Pulmonary artery endothelial cell (primary cell): ENCODE results near the gene ALPL. TPM values are rescaled to one million over a fixed set of nuclear protein-coding genes. Genes with fewer than 3 reads are reported as not detected.

ENCODE experiments used
- DNase-seq: peaks from one replicate; pipeline ENCODE4 v3.0.0-alpha.2; 2011; ENCODE audit warnings: low read depth, low spot score
- total RNA-seq: library from RNA; depleted of rRNA; stranded (reverse); fragments of >200 nt; gene quantifications from 2 replicates; pipeline ENCODE4 v1.2.3, GENCODE V29; 2014

The ALPL gene
- total RNA-seq, 1 donor from 2014 or later = 0.13 TPM

DNA sequence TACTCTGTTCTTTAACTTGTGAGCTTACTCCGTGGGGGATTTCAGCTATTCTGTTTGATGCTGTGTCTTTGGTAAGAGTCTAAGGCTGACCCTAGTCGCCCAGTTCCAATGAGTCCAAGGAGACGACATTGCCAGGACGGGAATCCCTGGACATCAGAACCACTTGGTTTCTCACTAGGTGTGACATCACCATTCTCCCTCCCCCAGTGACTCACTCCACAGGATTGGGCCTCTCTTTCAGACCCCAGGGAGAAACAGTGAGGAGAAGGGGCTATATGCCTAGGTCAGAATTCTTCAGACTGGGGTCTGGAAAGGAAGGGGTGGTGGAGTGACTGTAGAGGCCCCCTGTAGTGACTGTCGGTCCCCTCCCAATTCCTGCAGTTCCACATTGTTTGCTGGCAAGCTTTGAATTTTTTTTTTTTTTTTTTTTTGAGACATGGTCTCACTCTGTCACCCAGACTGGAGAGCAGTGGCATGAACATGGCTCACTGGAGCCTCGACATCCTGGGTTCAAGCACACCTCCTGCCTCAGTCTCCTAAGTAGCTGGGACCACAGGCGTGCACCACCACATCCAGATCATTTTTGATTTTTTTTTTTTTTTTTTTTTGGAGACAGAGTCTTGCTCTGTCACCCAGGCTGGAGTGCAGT lies 21.3 kb downstream of the ALPL start:
- DNase-seq = no peak

- no peak for DNase-seq
Measured at GRCh38 chr1:21531241-21531640, 22.0 kb downstream of the ALPL start.

DNA sequence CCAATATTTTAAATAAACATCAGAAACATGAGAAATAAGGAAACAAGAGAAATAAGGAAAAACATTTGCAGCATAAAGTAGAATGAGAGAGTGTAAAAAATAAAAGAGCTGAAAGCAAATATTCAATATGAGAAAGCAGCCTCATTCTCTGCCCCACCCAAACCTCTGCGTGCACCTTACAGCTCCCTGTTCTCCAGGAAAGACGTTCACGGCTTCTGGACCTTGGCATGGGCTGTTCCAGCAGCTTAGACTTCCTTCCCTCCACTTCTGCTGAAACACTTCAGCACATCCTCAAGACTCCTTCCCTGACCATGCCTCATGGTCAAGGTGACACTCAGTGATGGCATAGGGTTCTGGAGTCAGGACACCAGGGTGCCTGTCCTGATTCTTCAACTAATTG lies 23.3 kb downstream of the ALPL start:
- no peak for DNase-seq

DNA sequence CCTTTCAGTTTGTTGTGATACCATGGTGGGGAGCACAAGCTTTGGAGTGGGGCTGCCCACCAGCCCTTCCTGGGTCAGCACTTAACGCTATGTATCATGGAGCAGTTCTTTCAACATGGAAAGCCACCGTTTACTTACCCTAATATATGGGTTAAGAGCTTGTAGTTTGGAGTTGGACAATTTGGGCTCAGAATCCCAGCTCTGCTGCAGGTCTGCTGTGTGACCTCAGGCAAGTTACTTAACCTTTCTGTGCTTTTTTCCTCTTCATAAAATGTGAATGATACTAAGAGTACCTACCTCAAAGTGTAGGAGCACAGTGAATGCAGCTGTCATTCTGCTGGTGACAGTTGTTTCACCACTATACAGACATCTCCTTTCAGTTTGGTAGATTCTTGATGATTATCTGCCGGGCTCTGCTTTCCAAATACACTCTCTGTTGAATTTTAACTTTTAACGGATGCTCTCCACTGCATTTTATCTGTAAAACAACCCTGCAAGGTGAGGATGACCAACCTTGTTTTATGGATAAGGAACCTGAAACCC lies 23.8 kb downstream of the ALPL start:
- DNase-seq = no peak

DNA sequence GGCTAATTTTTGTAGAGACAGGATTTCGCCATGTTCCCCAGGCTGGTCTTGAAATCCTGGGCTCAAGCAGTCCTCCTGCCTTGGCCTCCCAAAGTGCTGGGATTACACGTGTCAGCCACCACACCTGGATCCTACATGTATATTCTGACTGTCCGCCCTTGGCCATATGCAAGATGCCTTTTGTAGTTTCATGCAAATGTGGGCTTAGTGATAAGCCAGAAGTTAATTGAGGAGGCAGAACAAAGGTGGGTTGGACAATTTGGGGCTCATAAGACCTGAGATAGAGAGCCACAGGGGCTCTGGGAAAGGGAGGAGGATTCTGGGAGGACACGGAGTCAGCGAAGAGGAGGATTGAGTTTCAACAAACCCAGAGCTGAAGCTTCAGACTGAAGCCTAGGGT lies 24.9 kb downstream of the ALPL start:
- DNase-seq = no peak

DNA sequence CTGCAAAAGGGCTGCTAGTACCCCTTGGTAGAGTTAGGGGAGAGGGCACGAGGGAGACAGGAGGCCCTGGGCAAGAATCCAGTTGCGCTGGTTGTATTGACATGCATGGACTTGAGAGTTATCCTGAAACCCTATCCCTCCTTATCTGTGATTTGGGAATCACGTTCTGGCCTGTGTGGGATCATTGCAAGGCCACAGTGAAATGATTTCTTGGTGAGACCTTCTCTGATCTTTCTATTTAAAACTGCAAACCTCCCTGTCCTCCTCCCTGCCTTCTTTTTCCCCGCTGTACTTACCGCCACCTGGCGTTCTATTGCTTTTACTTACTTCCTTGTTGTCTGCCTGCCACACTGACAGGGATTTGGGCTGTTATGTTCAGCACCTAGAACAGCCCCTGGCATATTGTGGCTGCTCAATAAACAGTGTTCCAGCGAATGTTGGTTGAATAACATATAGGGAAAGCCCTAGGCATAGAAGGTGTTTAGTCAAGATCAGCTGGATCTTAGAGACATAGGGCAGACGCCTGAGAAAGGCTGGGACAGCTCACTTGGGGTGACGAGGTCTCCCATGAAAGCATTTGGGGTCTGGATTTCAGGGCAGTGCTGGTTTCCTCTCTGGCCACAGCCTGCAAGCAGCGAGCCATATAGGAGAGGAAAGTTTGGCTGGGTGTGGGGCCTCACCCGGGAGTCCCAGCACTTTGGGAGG lies 25.6 kb downstream of the ALPL start:
- no peak for DNase-seq

- no peak for DNase-seq
Measured at GRCh38 chr1:21536218-21536617, 27.0 kb downstream of the ALPL start.

DNA sequence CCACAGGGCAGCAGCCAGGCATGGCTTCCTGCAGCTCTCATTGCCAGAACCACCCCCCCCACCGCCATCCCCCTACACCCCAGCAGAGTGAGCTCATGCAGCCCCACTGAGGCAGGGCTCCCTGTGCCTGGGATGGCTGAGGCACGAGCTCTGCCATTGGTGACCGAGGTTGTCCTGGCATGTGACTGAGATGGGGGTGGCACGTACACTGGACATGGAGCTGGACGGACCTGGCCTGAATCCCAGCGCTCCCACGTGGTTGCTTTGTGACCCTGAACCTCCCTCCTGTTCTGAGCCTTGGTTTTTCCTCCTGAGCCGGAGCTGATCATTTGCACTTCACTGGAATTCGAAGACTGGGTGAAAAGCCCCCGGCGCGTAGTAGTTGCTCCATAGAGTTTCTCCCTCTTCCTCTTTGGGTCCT lies 28.3 kb downstream of the ALPL start:
- DNase-seq = no peak

DNA sequence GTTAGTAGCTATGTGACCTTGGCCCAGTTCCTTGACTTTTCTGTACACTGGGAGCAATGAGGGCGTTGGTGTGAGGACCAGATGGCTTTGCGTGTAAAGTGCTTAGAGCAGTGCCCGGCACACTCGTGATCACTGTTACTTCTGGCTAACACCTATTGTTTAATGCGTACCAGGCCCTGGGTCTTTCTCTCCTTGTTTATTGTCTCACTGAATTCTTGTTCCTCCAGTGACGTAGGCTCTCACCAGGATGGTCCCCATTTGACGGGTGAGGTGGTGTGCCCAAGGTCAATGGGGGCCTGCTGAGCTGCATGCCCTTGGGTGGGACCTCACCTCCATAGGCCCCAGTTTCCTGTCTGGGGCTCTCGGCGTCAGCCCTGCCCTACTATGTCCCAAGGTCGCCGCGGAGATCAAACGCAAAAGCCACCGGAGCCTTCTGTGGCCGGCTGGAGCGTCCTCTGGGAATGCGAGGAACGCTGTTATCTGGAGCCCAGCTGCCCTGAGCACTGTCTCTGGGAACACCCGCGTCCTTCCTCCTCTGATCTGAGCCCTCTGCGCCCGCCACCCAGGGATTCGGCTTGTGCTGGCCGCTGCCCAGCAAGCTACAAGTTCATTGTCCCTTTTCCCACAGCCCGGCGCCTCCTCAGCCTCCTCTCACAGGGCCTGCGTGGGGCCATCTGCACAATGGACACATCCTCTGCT lies 28.9 kb downstream of the ALPL start:
- no peak for DNase-seq

- no peak for DNase-seq
Measured at GRCh38 chr1:21539933-21540332, 30.7 kb downstream of the ALPL start.

DNA sequence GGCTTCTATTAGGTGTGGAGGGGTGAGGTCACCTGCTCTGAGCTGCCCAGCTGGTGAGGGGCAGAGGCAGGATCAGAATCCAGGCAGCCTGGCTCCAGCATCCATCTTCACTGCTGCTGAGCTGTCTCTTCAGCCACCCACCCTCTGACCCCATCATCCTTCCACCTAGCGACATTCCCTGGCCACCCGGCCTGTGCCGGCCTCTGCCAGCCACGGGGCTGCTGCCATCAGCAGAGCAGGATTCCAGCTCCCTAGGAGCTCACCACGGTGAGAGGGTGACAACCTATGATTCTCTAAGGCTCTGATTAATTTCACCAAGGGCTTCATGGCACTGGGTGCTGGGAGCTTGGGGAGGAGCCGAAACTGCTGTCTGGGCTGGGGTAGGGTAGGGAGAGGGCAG lies 32.1 kb downstream of the ALPL start:
- no peak for DNase-seq

DNA sequence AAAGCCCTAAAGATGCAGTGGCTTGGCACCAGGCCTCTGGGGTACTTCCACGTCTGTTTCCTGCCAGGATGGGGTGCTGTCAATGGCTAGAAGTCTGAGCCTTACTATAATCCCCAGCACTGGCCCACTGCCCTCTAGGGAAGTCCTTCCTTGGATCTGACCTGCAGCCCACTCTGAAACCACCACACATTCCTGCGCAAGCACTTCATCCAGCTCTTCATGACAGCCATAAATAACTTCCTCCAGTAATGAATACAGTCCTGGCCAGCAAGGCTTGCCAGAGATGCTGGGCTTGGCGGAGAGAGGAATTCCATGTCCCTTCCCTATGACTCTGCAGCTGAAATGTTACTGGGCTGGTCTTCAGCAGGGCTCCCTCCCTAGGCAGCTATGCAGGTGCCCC lies 32.6 kb downstream of the ALPL start:
- DNase-seq = no peak

- no peak for DNase-seq
Measured at GRCh38 chr1:21543598-21543997, 34.4 kb downstream of the ALPL start.

GRCh38 chr1:21544095-21544494 lies 34.9 kb downstream of the ALPL start:
- no peak for DNase-seq

DNA sequence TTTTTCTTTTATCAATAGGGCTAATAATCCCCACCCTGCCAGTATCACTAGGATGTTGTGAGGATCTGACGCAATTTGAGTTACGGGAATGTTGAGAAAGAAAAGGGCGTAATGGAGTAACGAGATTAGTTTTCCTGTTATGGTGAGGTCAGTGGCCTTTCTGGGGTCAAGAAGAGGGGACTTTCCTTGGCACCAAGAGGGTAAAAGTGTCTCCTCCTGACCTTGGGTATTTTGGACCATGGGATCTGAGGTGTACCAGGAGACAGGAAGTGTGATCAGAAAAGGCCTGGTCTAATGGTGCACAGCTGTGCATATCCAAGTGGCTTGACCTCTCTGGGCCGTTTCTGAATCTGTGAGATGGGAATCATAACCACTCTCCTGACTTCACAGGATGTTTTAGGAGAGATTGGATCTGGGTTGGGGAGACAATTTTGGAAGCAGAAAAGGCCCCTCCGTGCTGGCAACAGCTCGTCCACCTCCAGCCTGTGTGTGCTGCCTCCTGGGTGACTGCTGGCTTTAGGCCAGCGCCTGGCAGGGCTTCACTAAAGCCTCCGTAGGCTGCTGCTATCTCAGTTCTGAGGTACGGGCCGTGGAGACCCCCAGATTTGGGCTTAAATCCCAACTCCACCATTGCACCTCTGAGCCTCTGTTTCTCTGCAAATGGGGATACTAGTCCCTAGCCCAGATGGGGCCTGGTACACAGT lies 37.1 kb downstream of the ALPL start:
- no peak for DNase-seq

GRCh38 chr1:21547876-21548275 lies 38.7 kb downstream of the ALPL start:
- no peak for DNase-seq

DNA sequence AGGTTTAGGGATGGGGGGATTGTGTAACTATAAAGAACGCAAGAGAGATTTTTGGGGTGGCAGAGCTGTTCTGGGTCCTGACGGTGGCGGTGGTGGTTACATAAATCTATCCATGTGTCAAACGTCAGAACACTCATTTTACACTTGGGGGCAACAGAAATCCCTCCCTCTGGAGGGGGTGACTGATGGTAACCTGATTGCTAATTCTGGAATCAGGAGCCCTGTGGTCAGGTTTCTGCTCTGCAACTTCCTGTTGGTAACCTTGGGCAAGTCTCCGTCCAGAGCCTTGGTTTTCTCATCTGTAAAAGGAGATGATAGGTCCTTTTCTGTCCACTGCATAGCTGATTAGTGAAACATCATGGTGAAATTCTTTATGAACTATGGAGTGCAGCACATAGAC lies 40.9 kb downstream of the ALPL start:
- no peak for DNase-seq

DNA sequence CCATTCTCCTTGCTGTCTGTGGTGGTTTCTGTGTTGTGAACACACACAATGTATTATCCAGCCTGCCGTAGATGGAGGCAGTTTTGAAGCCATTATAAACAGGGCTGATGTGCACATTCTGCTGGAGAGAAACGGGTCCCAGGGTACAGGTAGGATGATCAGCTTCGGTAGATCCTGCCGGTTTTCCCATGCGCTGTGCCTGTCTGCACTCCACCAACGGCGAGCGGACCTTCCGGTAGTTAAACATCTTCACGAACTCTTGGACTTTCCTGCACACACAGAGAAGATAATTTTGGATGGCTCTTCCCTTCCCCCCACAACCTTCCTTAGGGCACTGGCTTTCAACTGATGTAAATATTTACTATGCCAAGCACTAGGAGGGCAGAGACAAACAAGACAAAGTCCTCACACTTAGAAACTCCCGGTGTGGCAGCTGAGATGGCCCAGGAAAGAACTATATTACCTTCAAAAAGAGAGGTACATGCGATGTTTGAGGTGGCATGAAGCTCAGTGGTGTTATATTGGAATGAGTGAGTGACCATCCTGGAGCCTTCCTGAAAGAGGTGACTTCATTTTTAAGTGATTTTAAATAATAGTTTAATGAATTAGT lies 41.7 kb downstream of the ALPL start:
- no peak for DNase-seq

- DNase-seq = no peak
Measured at GRCh38 chr1:21552715-21553114, 43.5 kb downstream of the ALPL start.

- DNase-seq = no peak
Measured at GRCh38 chr1:21553116-21553926, 44.1 kb downstream of the ALPL start.
